Dendritic cell treated with granulocyte-macrophage colony-stimulating factor and Interleukin-4, amounts not matched to agents 40 ng/mL and 50 ng/mL, for 4 days (primary cell): Measurements from ENCODE around the gene CTU2.

ENCODE experiments used
- H3K27ac Mint-ChIP-seq: one replicate; pipeline ENCODE4 v1.8.0; 2022; ENCODE audit warnings: mild to moderate bottlenecking, mixed read lengths
- H3K27me3 Mint-ChIP-seq: one replicate; pipeline ENCODE4 v1.8.0; 2022; ENCODE audit warnings: mild to moderate bottlenecking, mixed read lengths
- H3K36me3 Mint-ChIP-seq: one replicate; pipeline ENCODE4 v1.8.0; 2022; ENCODE audit warnings: low read depth, mixed read lengths
- H3K4me1 Mint-ChIP-seq: one replicate; pipeline ENCODE4 v1.8.0; 2022; ENCODE audit warnings: low read depth, mixed read lengths
- H3K4me3 Mint-ChIP-seq: one replicate; pipeline ENCODE4 v1.8.0; 2022; ENCODE audit warnings: mild to moderate bottlenecking, moderate library complexity, mixed read lengths
- H3K9me3 Mint-ChIP-seq: one replicate; pipeline ENCODE4 v1.8.0; 2022; ENCODE audit warnings: mixed read lengths
- intact Hi-C: fragments of 100-400 bp; cut with micrococcal nuclease; formaldehyde crosslinking; loops from one replicate; pipeline ENCODE4 v1.15.0; 2022

Gene CTU2

GRCh38 chr16:88686439-88687253, 19.7 kb upstream of the CTU2 start, which contains the start of gene SNAI3:
Gene SNAI3, minus strand, starts transcription at chr16:88686507. Its CDS starts 101 bp downstream, at chr16:88686406.
- Mint-ChIP-seq H3K27ac (peak within 1 kb of the TSS; percentile 98), H3K4me1 (peaks cover 82% of the 10 kb centered on the region), H3K36me3 (peaks cover 11% of the 10 kb centered on the region), H3K4me3 (peak within 1 kb of the TSS; percentile 86), H3K27me3 (peaks cover 7% of the 10 kb centered on the region), H3K9me3 (no peaks in the 10 kb centered on the region)
- intact Hi-C loops = loop anchor here (2.0 to 10.0 kb wide), 3 partner anchors 14 to 52 kb away; partner anchors contain the start of genes CYBA and IL17C

DNA sequence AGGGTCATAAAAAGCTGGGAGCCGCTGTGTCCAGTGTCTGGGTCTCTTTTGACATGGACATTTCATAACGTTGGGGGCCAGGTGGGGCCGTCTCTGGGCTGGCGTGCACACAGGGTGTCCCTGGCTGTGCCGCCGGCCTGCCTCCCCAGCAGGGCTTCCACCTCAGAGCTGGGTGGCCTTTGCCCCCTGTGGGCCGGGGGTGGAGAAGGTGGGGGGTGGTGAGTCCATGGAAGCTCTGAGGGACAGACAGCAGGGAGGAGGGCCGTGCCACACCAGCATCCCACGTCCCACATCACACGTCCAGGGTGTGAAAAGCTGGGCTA, 19.1 kb upstream of the CTU2 start:
- no peaks in the 10 kb centered on the region for H3K9me3 Mint-ChIP-seq
- H3K4me3 Mint-ChIP-seq = peak overlapping the region; percentile 86

GRCh38 chr16:88687676-88688012, 18.7 kb upstream of the CTU2 start:
- Mint-ChIP-seq H3K4me1 (peaks cover 82% of the 10 kb centered on the region), H3K4me3 (no peak overlapping the region)

More for the DNA sequence above, 19.1 kb upstream of the CTU2 start:
- intact Hi-C loops = loop anchor here (2.0 to 10.0 kb wide), 3 partner anchors 14 to 52 kb away; partner anchors contain the start of genes CYBA and IL17C
- Mint-ChIP-seq H3K4me1 (peaks cover 82% of the 10 kb centered on the region), H3K27ac (peak overlapping the region; percentile 98), H3K36me3 (peaks cover 8% of the 10 kb centered on the region), H3K27me3 (peaks cover 7% of the 10 kb centered on the region)

GRCh38 chr16:88688013-88688778, 18.1 kb upstream of the CTU2 start:
- H3K27me3 Mint-ChIP-seq = peaks cover 7% of the 10 kb centered on the region
- no peak overlapping the region for H3K4me3 Mint-ChIP-seq
- H3K36me3 Mint-ChIP-seq = peaks cover 8% of the 10 kb centered on the region
- no peaks in the 10 kb centered on the region for H3K9me3 Mint-ChIP-seq
- H3K4me1 Mint-ChIP-seq = peaks cover 82% of the 10 kb centered on the region
- intact Hi-C loops = loop anchor here (5.0 to 10.0 kb wide), 2 partner anchors 36 to 53 kb away; partner anchors contain the start of genes CYBA and IL17C
- peak overlapping the region; percentile 98 for H3K27ac Mint-ChIP-seq

More at GRCh38 chr16:88687676-88688012, 18.7 kb upstream of the CTU2 start:
- Mint-ChIP-seq H3K36me3 (peaks cover 8% of the 10 kb centered on the region), H3K27ac (peak overlapping the region; percentile 98), H3K9me3 (no peaks in the 10 kb centered on the region), H3K27me3 (peaks cover 7% of the 10 kb centered on the region)
- intact Hi-C loops = loop anchor here (2.0 to 10.0 kb wide), 3 partner anchors 13 to 53 kb away; partner anchors contain the start of genes CYBA and IL17C

DNA sequence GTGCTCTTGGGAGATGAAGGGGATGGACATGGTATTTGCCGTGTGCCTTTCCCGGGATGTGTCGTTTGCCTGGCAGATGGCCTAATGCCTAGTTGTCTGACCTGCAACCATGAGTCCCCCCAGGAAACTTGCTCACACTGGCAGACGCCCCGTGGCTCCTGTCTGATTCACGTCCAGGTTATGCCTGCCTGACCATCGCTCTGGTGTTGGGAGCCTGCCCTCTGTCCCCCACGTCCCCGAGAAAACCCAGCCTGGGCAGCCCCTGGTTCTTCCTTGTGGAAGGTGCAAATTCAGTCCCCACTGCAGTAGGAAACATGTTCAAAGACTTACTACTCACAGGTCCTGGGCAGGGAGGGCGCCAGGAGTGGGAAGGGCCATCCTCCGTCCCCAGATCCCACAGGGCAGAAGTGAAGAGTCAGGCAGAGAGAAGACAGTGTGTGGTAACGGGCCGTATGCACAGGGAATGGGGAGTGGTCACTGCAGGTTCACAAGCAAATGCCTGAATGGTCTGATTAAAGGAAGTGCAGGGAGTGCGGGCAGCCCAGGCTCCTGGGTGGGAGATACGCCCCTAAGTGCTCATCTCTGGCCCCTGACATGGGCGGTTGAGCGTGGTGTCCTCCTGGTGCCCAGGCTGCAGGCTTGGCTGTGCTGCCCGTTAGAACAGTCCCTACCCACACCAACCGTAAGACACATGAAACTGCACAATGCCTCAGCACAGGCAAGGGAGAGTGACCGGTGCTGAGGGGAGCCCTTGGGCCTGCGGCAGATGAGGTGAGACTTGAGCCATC, 15.8 kb upstream of the CTU2 start:
- intact Hi-C loops = no loop called here
- peak overlapping the region; percentile 54 for H3K27ac Mint-ChIP-seq
- peaks cover 9% of the 10 kb centered on the region for H3K27me3 Mint-ChIP-seq
- H3K9me3 Mint-ChIP-seq = no peaks in the 10 kb centered on the region
- H3K4me3 Mint-ChIP-seq = peak overlapping the region; percentile 20
- H3K36me3 Mint-ChIP-seq = peaks cover 16% of the 10 kb centered on the region
- peaks cover 87% of the 10 kb centered on the region for H3K4me1 Mint-ChIP-seq

GRCh38 chr16:88691129-88691813, 15.0 kb upstream of the CTU2 start:
- Mint-ChIP-seq H3K4me1 (peaks cover 95% of the 10 kb centered on the region), H3K4me3 (peak overlapping the region; percentile 40), H3K36me3 (peaks cover 24% of the 10 kb centered on the region), H3K27me3 (peaks cover 9% of the 10 kb centered on the region), H3K9me3 (no peaks in the 10 kb centered on the region), H3K27ac (peak overlapping the region; percentile 54)
- intact Hi-C loops = no loop called here

DNA sequence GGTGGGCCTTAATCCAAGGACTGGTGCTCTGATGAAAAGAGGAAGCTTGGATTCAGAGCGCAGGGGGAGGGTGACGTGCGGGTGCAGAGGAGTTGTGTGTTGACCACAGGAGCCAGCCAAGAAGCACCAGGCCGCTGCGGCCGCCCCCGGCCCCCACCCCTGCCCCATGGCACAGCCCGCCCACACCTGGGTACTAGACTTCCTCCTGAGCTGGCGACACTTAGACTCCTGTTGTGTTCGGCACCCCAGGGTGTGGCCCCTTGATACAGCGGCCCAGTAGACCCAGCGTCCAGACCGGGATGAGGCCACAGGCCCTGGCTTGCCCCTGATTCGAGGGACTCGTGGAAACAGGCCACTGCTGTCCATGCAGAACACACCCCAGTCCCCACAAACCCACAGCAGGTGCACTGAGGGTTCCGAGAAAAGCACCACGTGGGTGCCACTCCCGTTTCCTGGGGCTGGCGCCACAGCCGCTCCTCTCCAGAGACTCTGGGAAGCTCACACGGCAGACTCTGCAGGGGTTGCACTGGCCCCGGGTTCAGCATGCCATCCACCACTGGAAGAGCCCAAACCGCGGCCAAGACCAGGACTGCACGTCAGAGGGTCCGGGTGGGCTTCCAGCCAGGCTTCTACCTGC, 14.3 kb upstream of the CTU2 start:
- peaks cover 90% of the 10 kb centered on the region for H3K4me1 Mint-ChIP-seq
- no peaks in the 10 kb centered on the region for H3K9me3 Mint-ChIP-seq
- peak overlapping the region; percentile 54 for H3K27ac Mint-ChIP-seq
- peaks cover 9% of the 10 kb centered on the region for H3K27me3 Mint-ChIP-seq
- H3K4me3 Mint-ChIP-seq = peak overlapping the region; percentile 17
- intact Hi-C loops = no loop called here
- peaks cover 31% of the 10 kb centered on the region for H3K36me3 Mint-ChIP-seq

- Mint-ChIP-seq H3K4me3 (no peak overlapping the region), H3K4me1 (peaks cover 89% of the 10 kb centered on the region), H3K36me3 (peaks cover 39% of the 10 kb centered on the region), H3K27ac (peak overlapping the region; percentile 54), H3K27me3 (peaks cover 9% of the 10 kb centered on the region), H3K9me3 (no peaks in the 10 kb centered on the region)
- intact Hi-C loops = no loop called here
Observed at GRCh38 chr16:88692861-88693260, 13.4 kb upstream of the CTU2 start.

- Mint-ChIP-seq H3K36me3 (peaks cover 47% of the 10 kb centered on the region), H3K27me3 (peaks cover 7% of the 10 kb centered on the region), H3K9me3 (no peaks in the 10 kb centered on the region), H3K27ac (peak overlapping the region; percentile 69), H3K4me1 (peaks cover 87% of the 10 kb centered on the region), H3K4me3 (no peak overlapping the region)
- intact Hi-C loops = no loop called here
Observed at GRCh38 chr16:88693420-88694177, 12.7 kb upstream of the CTU2 start.

GRCh38 chr16:88694221-88695087, 11.8 kb upstream of the CTU2 start:
- H3K9me3 Mint-ChIP-seq = no peaks in the 10 kb centered on the region
- intact Hi-C loops = no loop called here
- no peak overlapping the region for H3K4me3 Mint-ChIP-seq
- peaks cover 55% of the 10 kb centered on the region for H3K36me3 Mint-ChIP-seq
- H3K27me3 Mint-ChIP-seq = peaks cover 1% of the 10 kb centered on the region
- H3K27ac Mint-ChIP-seq = peak overlapping the region; percentile 69
- peaks cover 85% of the 10 kb centered on the region for H3K4me1 Mint-ChIP-seq

GRCh38 chr16:88695218-88695617, 11.1 kb upstream of the CTU2 start:
- Mint-ChIP-seq H3K27me3 (peaks cover 1% of the 10 kb centered on the region), H3K4me3 (no peak overlapping the region), H3K36me3 (peaks cover 63% of the 10 kb centered on the region), H3K27ac (peak overlapping the region; percentile 69), H3K9me3 (no peaks in the 10 kb centered on the region), H3K4me1 (peaks cover 85% of the 10 kb centered on the region)
- intact Hi-C loops = no loop called here
